Omental fat pad (tissue), 4 donors: ENCODE measurements around the gene ZNF407. TPM values are rescaled to one million over a fixed set of nuclear protein-coding genes. Genes with fewer than 3 reads are reported as not detected.

Experiments
- ATAC-seq: fragments of 150-250 bp; one replicate; pipeline ENCODE4 v1.9.1; 2016; ENCODE audit warnings: mild to moderate bottlenecking, moderate library complexity; ENCODE audit not compliant: low FRiP score
- DNase-seq: peaks from one replicate; pipeline ENCODE4 v3.0.0-alpha.2; 2019; ENCODE audit warnings: low spot score
- CTCF ChIP-seq, 3 donors: fragments of 450-650 bp; IDR thresholded peaks; one replicate each; pipeline ENCODE4 v1.5.1; 2016 to 2017; ENCODE audit warnings: antibody characterized with exemption in 3 of 3, mild to moderate bottlenecking in 3 of 3, moderate library complexity in 2 of 3
- total RNA-seq, 4 donors: library from RNA; depleted of rRNA; stranded (reverse); fragments of >200 nt; gene quantifications; one replicate each; pipeline ENCODE4 v1.1.0, GENCODE V29; 2016

The ZNF407 gene
- total RNA-seq, 4 donors from 2014 or later: 13.4 to 26.7 (median 19.7) TPM

GRCh38 chr18:74946646-74947375 lies 349.1 kb downstream of the ZNF407 start:
- no peak for DNase-seq
- TF ChIP-seq CTCF (IDR thresholded peaks at IDR 0.05): no peak
- ATAC-seq: no peak

GRCh38 chr18:74947417-74947816 lies 349.7 kb downstream of the ZNF407 start:
- no peak for TF ChIP-seq CTCF (IDR thresholded peaks at IDR 0.05)
- no peak for ATAC-seq
- no peak for DNase-seq

- ATAC-seq: no peak
- no peak for DNase-seq
Observed at GRCh38 chr18:74947875-74948274, 350.2 kb downstream of the ZNF407 start.

GRCh38 chr18:74949611-74950010 lies 351.9 kb downstream of the ZNF407 start:
- ATAC-seq: no peak
- DNase-seq: no peak
- no peak for TF ChIP-seq CTCF (IDR thresholded peaks at IDR 0.05)

More at GRCh38 chr18:74947875-74948274, 350.2 kb downstream of the ZNF407 start:
- no peak for TF ChIP-seq CTCF (IDR thresholded peaks at IDR 0.05)

- no peak for ATAC-seq
- TF ChIP-seq CTCF (IDR thresholded peaks at IDR 0.05): no peak
- DNase-seq: no peak
Observed at GRCh38 chr18:74950479-74950878, 352.8 kb downstream of the ZNF407 start.

- TF ChIP-seq CTCF (IDR thresholded peaks at IDR 0.05): no peak
- DNase-seq (no peak), ATAC-seq (no peak)
Observed at GRCh38 chr18:74951165-74951760, 353.6 kb downstream of the ZNF407 start.
